Fibroblast of lung (primary cell): ENCODE measurements around the gene RBM25.
A peak's percentile ranks its signal among the peaks of the same experiment; 100 is the strongest.

Experiments used
- EZH2 ChIP-seq: IDR thresholded peaks from 2 replicates; pipeline ENCODE4 v1.5.1; 2012; ENCODE audit warnings: low read length, control low read depth, mild to moderate bottlenecking; ENCODE audit errors: missing control alignments
- TF ChIP-seq, protein P1 (sequence below), 2 donors: IDR thresholded peaks in 1 of 2; conservative IDR thresholded peaks in 1 of 2; 1 replicate in 1 of 2; 2 replicates in 1 of 2; pipeline ENCODE4 v1.5.1; 2011 to 2012; ENCODE audit warnings: low read length in 2 of 2, control low read depth in 1 of 2, inconsistent platforms in 1 of 2, low read depth in 1 of 2, mild to moderate bottlenecking in 1 of 2

GRCh38 chr14:73173092-73173735 lies 114.9 kb downstream of the RBM25 start:
- TF ChIP-seq, protein P1, sequence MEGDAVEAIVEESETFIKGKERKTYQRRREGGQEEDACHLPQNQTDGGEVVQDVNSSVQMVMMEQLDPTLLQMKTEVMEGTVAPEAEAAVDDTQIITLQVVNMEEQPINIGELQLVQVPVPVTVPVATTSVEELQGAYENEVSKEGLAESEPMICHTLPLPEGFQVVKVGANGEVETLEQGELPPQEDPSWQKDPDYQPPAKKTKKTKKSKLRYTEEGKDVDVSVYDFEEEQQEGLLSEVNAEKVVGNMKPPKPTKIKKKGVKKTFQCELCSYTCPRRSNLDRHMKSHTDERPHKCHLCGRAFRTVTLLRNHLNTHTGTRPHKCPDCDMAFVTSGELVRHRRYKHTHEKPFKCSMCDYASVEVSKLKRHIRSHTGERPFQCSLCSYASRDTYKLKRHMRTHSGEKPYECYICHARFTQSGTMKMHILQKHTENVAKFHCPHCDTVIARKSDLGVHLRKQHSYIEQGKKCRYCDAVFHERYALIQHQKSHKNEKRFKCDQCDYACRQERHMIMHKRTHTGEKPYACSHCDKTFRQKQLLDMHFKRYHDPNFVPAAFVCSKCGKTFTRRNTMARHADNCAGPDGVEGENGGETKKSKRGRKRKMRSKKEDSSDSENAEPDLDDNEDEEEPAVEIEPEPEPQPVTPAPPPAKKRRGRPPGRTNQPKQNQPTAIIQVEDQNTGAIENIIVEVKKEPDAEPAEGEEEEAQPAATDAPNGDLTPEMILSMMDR (conservative IDR thresholded peaks at IDR 0.05 in 1 of 2, IDR thresholded peaks at IDR 0.05 in 1 of 2; ENCODE audit: low read depth in 1 of 2, low read length in 2 of 2), result peak; percentile 33 to 54
- no peak for TF ChIP-seq EZH2
